ENCODE results near the gene CASP7. TPM values are rescaled to one million over a fixed set of nuclear protein-coding genes. Genes with fewer than 3 reads are reported as not detected.

Gene CASP7
- total and polyA plus RNA-seq, 2 donors from 2014 or later: 18.9 to 19.0 TPM

GRCh38 chr10:113689574-113689973 lies 9.9 kb downstream of the CASP7 start:
- Histone ChIP-seq H3K4me3 (ENCODE audit: low read length in 3 of 3) (no peak overlapping the region), H3K27ac (ENCODE audit: low read depth in 2 of 2, low read length in 2 of 2) (no peak overlapping the region), H3K9ac (ENCODE audit: low read length in 3 of 3) (no peak overlapping the region), H3K27me3 (ENCODE audit: control insufficient read depth, insufficient read depth, low read length) (no peaks in the 10 kb centered on the region), H3K9me3 (ENCODE audit: control insufficient read depth in 2 of 3, insufficient read depth in 1 of 3, low read length in 3 of 3) (peaks cover 0 to 22% (median 12%) of the 10 kb centered on the region in 3 donors), H3K4me1 (ENCODE audit: control insufficient read depth in 2 of 3, insufficient read depth in 2 of 3, low read depth in 1 of 3, low read length in 3 of 3) (no peaks in the 10 kb centered on the region), H3K36me3 (ENCODE audit: control insufficient read depth in 2 of 3, insufficient read depth in 3 of 3, low read length in 3 of 3) (peaks cover 0 to 11% (median 8%) of the 10 kb centered on the region in 3 donors)
- DNase-seq: no peak
- TF ChIP-seq CTCF (IDR thresholded peaks at IDR 0.05; ENCODE audit: borderline replicate concordance, extremely low read depth, insufficient read depth): no peak
- intact Hi-C loops (cut with DNase I): no loop called here
- FAIRE-seq: no peak

GRCh38 chr10:113690749-113691148 lies 11.0 kb downstream of the CASP7 start:
- Histone ChIP-seq H3K27me3 (ENCODE audit: control insufficient read depth, insufficient read depth, low read length) (no peaks in the 10 kb centered on the region), H3K9ac (ENCODE audit: low read length in 3 of 3) (no peak overlapping the region), H3K4me1 (ENCODE audit: control insufficient read depth in 2 of 3, insufficient read depth in 2 of 3, low read depth in 1 of 3, low read length in 3 of 3) (no peaks in the 10 kb centered on the region), H3K27ac (ENCODE audit: low read depth in 2 of 2, low read length in 2 of 2) (no peak overlapping the region), H3K36me3 (ENCODE audit: control insufficient read depth in 2 of 3, insufficient read depth in 3 of 3, low read length in 3 of 3) (peaks cover 0 to 11% (median 8%) of the 10 kb centered on the region in 3 donors), H3K9me3 (ENCODE audit: control insufficient read depth in 2 of 3, insufficient read depth in 1 of 3, low read length in 3 of 3) (peaks cover 0 to 22% (median 12%) of the 10 kb centered on the region in 3 donors), H3K4me3 (ENCODE audit: low read length in 3 of 3) (no peak overlapping the region)
- FAIRE-seq (no peak), DNase-seq (no peak)
- intact Hi-C loops (cut with DNase I): no loop called here
- TF ChIP-seq CTCF (IDR thresholded peaks at IDR 0.05; ENCODE audit: borderline replicate concordance, extremely low read depth, insufficient read depth): no peak

GRCh38 chr10:113691381-113691780 lies 11.7 kb downstream of the CASP7 start:
- no peak for DNase-seq
- Histone ChIP-seq H3K36me3 (ENCODE audit: control insufficient read depth in 2 of 3, insufficient read depth in 3 of 3, low read length in 3 of 3) (peaks cover 0 to 11% (median 8%) of the 10 kb centered on the region in 3 donors), H3K4me1 (ENCODE audit: control insufficient read depth in 2 of 3, insufficient read depth in 2 of 3, low read depth in 1 of 3, low read length in 3 of 3) (no peaks in the 10 kb centered on the region), H3K9ac (ENCODE audit: low read length in 3 of 3) (no peak overlapping the region), H3K27me3 (ENCODE audit: control insufficient read depth, insufficient read depth, low read length) (no peaks in the 10 kb centered on the region), H3K4me3 (ENCODE audit: low read length in 3 of 3) (no peak overlapping the region), H3K9me3 (ENCODE audit: control insufficient read depth in 2 of 3, insufficient read depth in 1 of 3, low read length in 3 of 3) (peaks cover 0 to 22% (median 12%) of the 10 kb centered on the region in 3 donors), H3K27ac (ENCODE audit: low read depth in 2 of 2, low read length in 2 of 2) (no peak overlapping the region)
- no peak for TF ChIP-seq CTCF (IDR thresholded peaks at IDR 0.05; ENCODE audit: borderline replicate concordance, extremely low read depth, insufficient read depth)
- FAIRE-seq: no peak
- intact Hi-C loops (cut with DNase I): no loop called here

GRCh38 chr10:113692271-113692670 lies 12.6 kb downstream of the CASP7 start:
- Histone ChIP-seq H3K4me1 (ENCODE audit: control insufficient read depth in 2 of 3, insufficient read depth in 2 of 3, low read depth in 1 of 3, low read length in 3 of 3) (no peaks in the 10 kb centered on the region), H3K27ac (ENCODE audit: low read depth in 2 of 2, low read length in 2 of 2) (no peak overlapping the region), H3K36me3 (ENCODE audit: control insufficient read depth in 2 of 3, insufficient read depth in 3 of 3, low read length in 3 of 3) (peaks cover 0 to 11% (median 8%) of the 10 kb centered on the region in 3 donors), H3K9ac (ENCODE audit: low read length in 3 of 3) (no peak overlapping the region), H3K27me3 (ENCODE audit: control insufficient read depth, insufficient read depth, low read length) (no peaks in the 10 kb centered on the region), H3K9me3 (ENCODE audit: control insufficient read depth in 2 of 3, insufficient read depth in 1 of 3, low read length in 3 of 3) (peaks cover 0 to 17% (median 6%) of the 10 kb centered on the region in 3 donors), H3K4me3 (ENCODE audit: low read length in 3 of 3) (no peak overlapping the region)
- no peak for FAIRE-seq
- intact Hi-C loops (cut with DNase I): no loop called here
- DNase-seq: no peak
- TF ChIP-seq CTCF (IDR thresholded peaks at IDR 0.05; ENCODE audit: borderline replicate concordance, extremely low read depth, insufficient read depth): no peak

All from kidney (tissue), 14 donors.